Gastrocnemius medialis (tissue), 4 donors: ENCODE data around the gene SNCAIP. TPM values are rescaled to one million over a fixed set of nuclear protein-coding genes. Genes with fewer than 3 reads are reported as not detected.

ENCODE experiments used
- ATAC-seq, 2 donors: fragments of 150-250 bp; one replicate each; pipeline ENCODE4 v1.9.1; 2016
- DNase-seq, 2 donors: peaks; one replicate each; pipeline ENCODE4 v3.0.0-alpha.2; 2019
- H3K27ac ChIP-seq, 4 donors: fragments of 200-600 bp; sonication (generic); 1 replicate in 1 of 4; 2 replicates in 3 of 4; pipeline ENCODE4 v1.5.1; 2016 to 2018; ENCODE audit warnings: mild to moderate bottlenecking in 2 of 4, moderate library complexity in 1 of 4
- H3K27me3 ChIP-seq, 3 donors: fragments of 200-600 bp; sonication (generic) in 2 of 3; 1 replicate in 1 of 3; 2 replicates in 2 of 3; pipeline versions ENCODE4 v1.5.1 to v1.6.0; 2016 to 2019; ENCODE audit warnings: mild to moderate bottlenecking in 1 of 3, moderate library complexity in 1 of 3
- H3K36me3 ChIP-seq, 2 donors: fragments of 200-600 bp; sonication (generic) in 1 of 2; one replicate each; pipeline ENCODE4 v1.5.1; 2017 to 2018
- H3K4me1 ChIP-seq, 2 donors: fragments of 200-600 bp; sonication (generic) in 1 of 2; one replicate each; pipeline ENCODE4 v1.5.1; 2016 to 2017; ENCODE audit warnings: mild to moderate bottlenecking in 2 of 2
- H3K4me3 ChIP-seq, 4 donors: fragments of 200-600 bp; sonication (generic) in 3 of 4; 1 replicate in 1 of 4; 2 replicates in 3 of 4; pipeline ENCODE4 v1.5.1; 2016 to 2019; ENCODE audit warnings: mild to moderate bottlenecking in 2 of 4
- H3K9me3 ChIP-seq, 3 donors: fragments of 200-600 bp; sonication (generic) in 2 of 3; 1 replicate in 1 of 3; 2 replicates in 2 of 3; pipeline ENCODE4 v1.5.1; 2016 to 2019
- POLR2A ChIP-seq, 2 donors: fragments of 450-650 bp; IDR thresholded peaks; one replicate each; pipeline ENCODE4 v1.6.1; 2017; ENCODE audit warnings: antibody characterized with exemption in 2 of 2, mild to moderate bottlenecking in 2 of 2, moderate library complexity in 2 of 2
- in situ Hi-C, 4 donors: fragments of 200-750 bp; cut with MboI; loops; one replicate each; pipeline versions ENCODE4 v1.15.0 to v1.8.0; 2017; ENCODE audit warnings: low sequenced_read_pairs in 4 of 4
- intact Hi-C: fragments of 100-400 bp; cut with DNase I; formaldehyde crosslinking; loops from one replicate; pipeline ENCODE4 v1.15.1; 2023; ENCODE audit warnings: low total_unique reads
- total RNA-seq, 4 donors: library from RNA; depleted of rRNA; stranded (reverse); fragments of >200 nt; gene quantifications; one replicate each; pipeline versions ENCODE4 v1.1.0 to v1.2.3, GENCODE V29; 2016
- TF ChIP-seq, protein P1 (sequence below), 5 experiments: fragments of 450-650 bp in 3 of 5; fragments of 200-600 bp in 2 of 5; sonication (generic) in 2 of 5; IDR thresholded peaks in 4 of 5; conservative IDR thresholded peaks in 1 of 5; 1 replicate in 4 of 5; 2 replicates in 1 of 5; pipeline ENCODE4 v1.5.1; 2016 to 2019; ENCODE audit warnings: antibody characterized with exemption in 5 of 5, mild to moderate bottlenecking in 3 of 5, moderate library complexity in 3 of 5

The SNCAIP gene
- total RNA-seq, 4 donors from 2014 or later: 0.22 to 3.1 (median 0.53) TPM

DNA sequence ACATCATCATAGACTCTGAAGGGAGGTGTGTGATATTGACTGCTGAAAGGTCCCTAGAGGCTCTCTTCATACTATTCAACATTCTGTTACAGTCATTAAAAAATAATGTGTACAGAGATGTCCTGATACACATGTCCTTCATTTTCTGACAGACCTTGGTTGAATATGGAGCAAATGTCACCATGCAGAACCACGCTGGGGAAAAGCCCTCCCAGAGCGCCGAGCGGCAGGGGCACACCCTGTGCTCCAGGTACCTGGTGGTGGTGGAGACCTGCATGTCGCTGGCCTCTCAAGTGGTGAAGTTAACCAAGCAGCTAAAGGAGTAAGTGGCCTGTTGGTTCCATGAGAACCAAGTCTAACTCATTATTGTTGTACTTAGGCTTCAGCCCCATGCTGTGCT, 132.4 kb downstream of the SNCAIP start:
- H3K9me3 ChIP-seq: no peaks in the 10 kb centered on the region
- in situ Hi-C loops: no loop called here
- DNase-seq: no peak
- H3K27ac ChIP-seq: no peak overlapping the region
- H3K4me1 ChIP-seq: no peaks in the 10 kb centered on the region
- H3K27me3 ChIP-seq: no peaks in the 10 kb centered on the region
- no peak for ATAC-seq
- intact Hi-C loops: no loop called here
- no peak for TF ChIP-seq POLR2A (IDR thresholded peaks at IDR 0.05)
- TF ChIP-seq, protein P1, sequence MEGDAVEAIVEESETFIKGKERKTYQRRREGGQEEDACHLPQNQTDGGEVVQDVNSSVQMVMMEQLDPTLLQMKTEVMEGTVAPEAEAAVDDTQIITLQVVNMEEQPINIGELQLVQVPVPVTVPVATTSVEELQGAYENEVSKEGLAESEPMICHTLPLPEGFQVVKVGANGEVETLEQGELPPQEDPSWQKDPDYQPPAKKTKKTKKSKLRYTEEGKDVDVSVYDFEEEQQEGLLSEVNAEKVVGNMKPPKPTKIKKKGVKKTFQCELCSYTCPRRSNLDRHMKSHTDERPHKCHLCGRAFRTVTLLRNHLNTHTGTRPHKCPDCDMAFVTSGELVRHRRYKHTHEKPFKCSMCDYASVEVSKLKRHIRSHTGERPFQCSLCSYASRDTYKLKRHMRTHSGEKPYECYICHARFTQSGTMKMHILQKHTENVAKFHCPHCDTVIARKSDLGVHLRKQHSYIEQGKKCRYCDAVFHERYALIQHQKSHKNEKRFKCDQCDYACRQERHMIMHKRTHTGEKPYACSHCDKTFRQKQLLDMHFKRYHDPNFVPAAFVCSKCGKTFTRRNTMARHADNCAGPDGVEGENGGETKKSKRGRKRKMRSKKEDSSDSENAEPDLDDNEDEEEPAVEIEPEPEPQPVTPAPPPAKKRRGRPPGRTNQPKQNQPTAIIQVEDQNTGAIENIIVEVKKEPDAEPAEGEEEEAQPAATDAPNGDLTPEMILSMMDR (IDR thresholded peaks at IDR 0.05 in 4 of 5, conservative IDR thresholded peaks at IDR 0.05 in 1 of 5): no peak
- no peak overlapping the region for H3K4me3 ChIP-seq
- no peaks in the 10 kb centered on the region for H3K36me3 ChIP-seq

DNA sequence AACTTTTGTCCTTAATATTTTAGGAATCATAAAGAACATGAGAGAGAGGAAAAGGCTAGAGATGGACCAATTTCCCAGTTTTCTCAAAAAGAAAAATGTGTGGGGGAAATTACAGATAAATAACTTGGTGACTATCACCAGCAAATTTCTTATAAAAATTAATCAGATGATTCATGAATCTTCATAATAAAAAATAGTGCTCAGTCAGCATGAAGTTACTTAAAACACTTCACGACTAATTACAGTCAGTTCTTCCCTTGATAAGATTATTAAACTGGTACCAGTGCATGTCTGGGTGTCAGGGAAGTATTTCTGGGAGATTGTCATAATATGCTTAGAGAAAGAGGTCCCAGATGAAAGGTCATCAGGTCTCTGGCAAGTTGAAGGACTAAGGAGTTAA, 133.0 kb downstream of the SNCAIP start:
- in situ Hi-C loops (no loop called here), intact Hi-C loops (no loop called here)
- H3K36me3 ChIP-seq: no peaks in the 10 kb centered on the region
- no peak overlapping the region for H3K27ac ChIP-seq
- DNase-seq: no peak
- H3K27me3 ChIP-seq: no peaks in the 10 kb centered on the region
- no peaks in the 10 kb centered on the region for H3K4me1 ChIP-seq
- H3K9me3 ChIP-seq: no peaks in the 10 kb centered on the region
- no peak for ATAC-seq
- TF ChIP-seq POLR2A (IDR thresholded peaks at IDR 0.05): no peak
- TF ChIP-seq, protein P1 (IDR thresholded peaks at IDR 0.05 in 4 of 5, conservative IDR thresholded peaks at IDR 0.05 in 1 of 5): no peak
- no peak overlapping the region for H3K4me3 ChIP-seq

DNA sequence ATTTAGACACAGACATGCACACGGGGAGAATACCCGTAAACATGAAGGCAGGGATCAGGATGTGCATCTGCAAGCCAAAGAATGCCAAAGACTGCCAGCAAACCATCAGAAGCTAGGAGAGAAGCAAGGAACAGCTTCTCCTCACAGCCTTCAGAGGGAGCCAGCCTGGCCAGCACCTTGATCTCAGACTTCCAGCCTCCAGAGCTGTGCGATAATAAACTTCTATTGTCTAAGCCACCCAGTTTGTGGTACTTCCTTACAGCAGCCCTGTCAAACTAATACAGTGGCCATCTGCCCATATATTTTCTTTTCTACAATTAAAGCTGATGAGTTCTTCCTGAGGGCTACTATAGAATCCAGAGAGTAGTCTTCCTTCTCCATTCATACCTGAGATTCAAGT, 135.0 kb downstream of the SNCAIP start:
- Histone ChIP-seq H3K4me3 (no peak overlapping the region), H3K27me3 (no peaks in the 10 kb centered on the region), H3K4me1 (no peaks in the 10 kb centered on the region), H3K36me3 (no peaks in the 10 kb centered on the region), H3K9me3 (no peaks in the 10 kb centered on the region), H3K27ac (no peak overlapping the region)
- ATAC-seq (no peak), DNase-seq (no peak)
- in situ Hi-C loops: no loop called here
- intact Hi-C loops: no loop called here
- TF ChIP-seq POLR2A (IDR thresholded peaks at IDR 0.05): no peak
- TF ChIP-seq, protein P1 (IDR thresholded peaks at IDR 0.05 in 4 of 5, conservative IDR thresholded peaks at IDR 0.05 in 1 of 5): no peak

GRCh38 chr5:122447879-122448278, 135.8 kb downstream of the SNCAIP start:
- H3K36me3 ChIP-seq: no peaks in the 10 kb centered on the region
- in situ Hi-C loops: no loop called here
- no peak overlapping the region for H3K27ac ChIP-seq
- ATAC-seq: no peak
- H3K27me3 ChIP-seq: no peaks in the 10 kb centered on the region
- intact Hi-C loops: no loop called here
- no peaks in the 10 kb centered on the region for H3K9me3 ChIP-seq
- no peak for DNase-seq
- H3K4me3 ChIP-seq: no peak overlapping the region
- H3K4me1 ChIP-seq: no peaks in the 10 kb centered on the region
- TF ChIP-seq, protein P1 (IDR thresholded peaks at IDR 0.05 in 4 of 5, conservative IDR thresholded peaks at IDR 0.05 in 1 of 5): no peak
- TF ChIP-seq POLR2A (IDR thresholded peaks at IDR 0.05): no peak

DNA sequence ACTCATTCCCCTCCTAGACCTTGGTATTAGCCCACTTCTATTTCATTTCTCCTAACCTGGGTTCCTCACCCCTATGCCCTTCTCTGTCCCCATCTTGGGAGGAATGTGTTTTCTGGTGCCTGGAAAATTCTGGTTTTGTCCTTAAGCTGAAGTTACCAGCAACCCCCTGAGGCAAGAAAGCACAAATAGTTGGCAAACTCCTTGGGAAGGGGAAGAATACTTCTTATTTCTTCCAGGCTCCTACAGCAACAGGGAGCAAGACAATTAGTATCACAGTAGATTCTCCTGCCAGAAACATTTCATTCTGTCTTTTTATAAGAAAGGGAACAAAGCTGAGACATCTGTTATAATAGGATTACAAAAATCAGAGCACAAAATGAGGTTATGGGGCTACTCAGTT, 142.5 kb downstream of the SNCAIP start:
- TF ChIP-seq, protein P1 (IDR thresholded peaks at IDR 0.05 in 4 of 5, conservative IDR thresholded peaks at IDR 0.05 in 1 of 5): no peak
- no peak for TF ChIP-seq POLR2A (IDR thresholded peaks at IDR 0.05)
- no peaks in the 10 kb centered on the region for H3K36me3 ChIP-seq
- H3K4me3 ChIP-seq: no peak overlapping the region
- no peak for DNase-seq
- H3K27ac ChIP-seq: no peak overlapping the region
- H3K27me3 ChIP-seq: no peaks in the 10 kb centered on the region
- in situ Hi-C loops: no loop called here
- no peaks in the 10 kb centered on the region for H3K9me3 ChIP-seq
- ATAC-seq: no peak
- intact Hi-C loops: no loop called here
- no peaks in the 10 kb centered on the region for H3K4me1 ChIP-seq
